Hepatocyte (in vitro differentiated cells): Measurements from ENCODE around the gene STXBP4. TPM values are rescaled to one million over a fixed set of nuclear protein-coding genes. Genes with fewer than 3 reads are reported as not detected.

Source experiments
- DNase-seq: peaks from one replicate; pipeline ENCODE4 v3.0.0-alpha.2; 2016; ENCODE audit warnings: low spot score
- H2AFZ ChIP-seq: fragments of 200-600 bp; sonication (generic); 2 replicates; pipeline ENCODE4 v1.6.0; 2016; ENCODE audit warnings: antibody characterized with exemption, mild to moderate bottlenecking
- H3K27ac ChIP-seq: fragments of 200-600 bp; sonication (generic); 2 replicates; pipeline ENCODE4 v1.5.1; 2016; ENCODE audit warnings: mild to moderate bottlenecking
- H3K27me3 ChIP-seq: fragments of 200-600 bp; sonication (generic); 2 replicates; pipeline ENCODE4 v1.6.1; 2016
- H3K36me3 ChIP-seq: fragments of 200-600 bp; sonication (generic); replicated peaks from 2 replicates; pipeline ENCODE4 v1.5.1; 2016; ENCODE audit warnings: low read depth; ENCODE audit not compliant: insufficient read depth
- H3K4me1 ChIP-seq: fragments of 200-600 bp; sonication (generic); 2 replicates; pipeline ENCODE4 v1.5.1; 2016; ENCODE audit warnings: mild to moderate bottlenecking, moderate library complexity; ENCODE audit not compliant: insufficient read depth
- H3K4me2 ChIP-seq: fragments of 200-600 bp; sonication (generic); 2 replicates; pipeline ENCODE4 v1.6.0; 2016
- H3K4me3 ChIP-seq: fragments of 200-600 bp; sonication (generic); 2 replicates; pipeline ENCODE4 v1.5.1; 2016; ENCODE audit warnings: mild to moderate bottlenecking
- H3K79me2 ChIP-seq: fragments of 200-600 bp; sonication (generic); 2 replicates; pipeline ENCODE4 v1.6.0; 2017; ENCODE audit warnings: mild to moderate bottlenecking
- H3K9me2 ChIP-seq: fragments of 200-600 bp; sonication (generic); replicated peaks from 2 replicates; pipeline ENCODE4 v1.6.0; 2017; ENCODE audit warnings: mild to moderate bottlenecking; ENCODE audit not compliant: insufficient read depth
- H3K9me3 ChIP-seq: fragments of 200-600 bp; sonication (generic); 2 replicates; pipeline ENCODE4 v1.5.1; 2016; ENCODE audit warnings: low read depth, mild to moderate bottlenecking
- H4K20me1 ChIP-seq: fragments of 200-600 bp; sonication (generic); 2 replicates; pipeline ENCODE4 v1.6.0; 2016; ENCODE audit warnings: mild to moderate bottlenecking; ENCODE audit not compliant: insufficient read depth, poor library complexity, severe bottlenecking
- CTCF ChIP-seq: fragments of 200-600 bp; sonication (generic); IDR thresholded peaks from 2 replicates; pipeline ENCODE4 v1.5.1; 2016; ENCODE audit warnings: antibody characterized with exemption, mild to moderate bottlenecking; ENCODE audit not compliant: poor library complexity
- EZH2 ChIP-seq: fragments of 200-600 bp; sonication (generic); IDR thresholded peaks from 2 replicates; pipeline ENCODE4 v1.6.1; 2016; ENCODE audit warnings: antibody characterized with exemption, mild to moderate bottlenecking, borderline replicate concordance
- EZH2phosphoT487 ChIP-seq: fragments of 200-600 bp; sonication (generic); IDR thresholded peaks from one replicate; pipeline ENCODE4 v1.6.1; 2018; ENCODE audit warnings: antibody characterized with exemption, mild to moderate bottlenecking, low read depth, moderate library complexity; ENCODE audit not compliant: unreplicated experiment, severe bottlenecking
- WGBS: methylation state at CpG from one replicate; pipeline ENCODE4 v1.1.6; 2016; ENCODE audit warnings: low lambda C conversion rate; ENCODE audit errors: missing lambda C conversion rate; 5-methylcytosine and 5-hydroxymethylcytosine counted together
- polyA plus RNA-seq: library from polyadenylated mRNA; unstranded; fragments of >200 nt; fragmentation: Nextera tagmentation; extraction: Ambion mirVana; gene quantifications from 2 replicates; pipeline ENCODE4 v1.2.1, GENCODE V29; 2016
- total RNA-seq: library from RNA; depleted of rRNA; stranded (reverse); fragments of >200 nt; gene quantifications from 2 replicates; pipeline ENCODE4 v1.2.3, GENCODE V29; 2014

Gene STXBP4
- total and polyA plus RNA-seq, 2 experiments from 2014 or later, result 9.0 to 50.1 TPM

- Histone ChIP-seq H3K4me1 (no peaks in the 10 kb centered on the region), H2AFZ (no peak overlapping the region), H3K79me2 (no peaks in the 10 kb centered on the region), H3K4me3 (no peak overlapping the region), H3K9me2 (no peaks in the 10 kb centered on the region), H4K20me1 (no peaks in the 10 kb centered on the region), H3K27me3 (no peaks in the 10 kb centered on the region), H3K4me2 (no peak overlapping the region), H3K9me3 (no peaks in the 10 kb centered on the region), H3K36me3 (no peaks in the 10 kb centered on the region), H3K27ac (no peak overlapping the region)
- no peak for DNase-seq
- TF ChIP-seq CTCF, result no peak
- TF ChIP-seq EZH2, result no peak
- 72% methylated on average over 5 of the region's 5 CpGs for WGBS
Measured at GRCh38 chr17:54948380-54948779, 20.2 kb upstream of the STXBP4 start.

GRCh38 chr17:54950116-54950515, 18.4 kb upstream of the STXBP4 start:
- H3K4me1 ChIP-seq, result no peaks in the 10 kb centered on the region
- H3K27ac ChIP-seq, result no peak overlapping the region
- H4K20me1 ChIP-seq, result no peaks in the 10 kb centered on the region
- H3K9me3 ChIP-seq, result no peaks in the 10 kb centered on the region
- no peak for TF ChIP-seq CTCF
- no peak for DNase-seq
- H3K4me2 ChIP-seq, result no peak overlapping the region
- H3K27me3 ChIP-seq, result no peaks in the 10 kb centered on the region
- H3K4me3 ChIP-seq, result no peak overlapping the region
- H3K9me2 ChIP-seq, result no peaks in the 10 kb centered on the region
- no peaks in the 10 kb centered on the region for H3K79me2 ChIP-seq
- WGBS, result 89% methylated on average over 2 of the region's 2 CpGs
- H3K36me3 ChIP-seq, result no peaks in the 10 kb centered on the region
- no peak overlapping the region for H2AFZ ChIP-seq

- no peaks in the 10 kb centered on the region for H3K79me2 ChIP-seq
- no peak overlapping the region for H3K27ac ChIP-seq
- H3K4me3 ChIP-seq, result no peak overlapping the region
- no peak for DNase-seq
- no peak overlapping the region for H3K4me2 ChIP-seq
- no peaks in the 10 kb centered on the region for H3K27me3 ChIP-seq
- no peaks in the 10 kb centered on the region for H3K9me3 ChIP-seq
- no peaks in the 10 kb centered on the region for H3K9me2 ChIP-seq
- H3K36me3 ChIP-seq, result no peaks in the 10 kb centered on the region
- H3K4me1 ChIP-seq, result no peaks in the 10 kb centered on the region
- no peak overlapping the region for H2AFZ ChIP-seq
- H4K20me1 ChIP-seq, result no peaks in the 10 kb centered on the region
- TF ChIP-seq CTCF, result no peak
- TF ChIP-seq EZH2phosphoT487, result no peak
- TF ChIP-seq EZH2, result no peak
- 73% methylated on average over 4 of the region's 4 CpGs for WGBS
Measured at GRCh38 chr17:54951286-54951685, 17.3 kb upstream of the STXBP4 start.

GRCh38 chr17:54956791-54957190, 11.8 kb upstream of the STXBP4 start:
- no peak overlapping the region for H3K4me2 ChIP-seq
- H4K20me1 ChIP-seq, result no peaks in the 10 kb centered on the region
- H3K9me2 ChIP-seq, result no peaks in the 10 kb centered on the region
- H2AFZ ChIP-seq, result no peak overlapping the region
- WGBS, result 57% methylated on average over 3 of the region's 3 CpGs
- H3K4me1 ChIP-seq, result no peaks in the 10 kb centered on the region
- no peak overlapping the region for H3K27ac ChIP-seq
- no peaks in the 10 kb centered on the region for H3K79me2 ChIP-seq
- H3K9me3 ChIP-seq, result no peaks in the 10 kb centered on the region
- H3K36me3 ChIP-seq, result no peaks in the 10 kb centered on the region
- no peak for DNase-seq
- no peaks in the 10 kb centered on the region for H3K27me3 ChIP-seq
- TF ChIP-seq CTCF, result no peak
- no peak for TF ChIP-seq EZH2phosphoT487
- TF ChIP-seq EZH2, result no peak
- H3K4me3 ChIP-seq, result no peak overlapping the region
